GM12872 (cell line): ENCODE measurements around the gene C1QA.

Source experiments
- TF ChIP-seq, protein P1 (sequence below): IDR thresholded peaks from 3 replicates; pipeline ENCODE4 v1.5.1; 2011; ENCODE audit warnings: low read depth, mild to moderate bottlenecking, low read length, moderate library complexity; ENCODE audit not compliant: insufficient read depth

Gene C1QA

DNA sequence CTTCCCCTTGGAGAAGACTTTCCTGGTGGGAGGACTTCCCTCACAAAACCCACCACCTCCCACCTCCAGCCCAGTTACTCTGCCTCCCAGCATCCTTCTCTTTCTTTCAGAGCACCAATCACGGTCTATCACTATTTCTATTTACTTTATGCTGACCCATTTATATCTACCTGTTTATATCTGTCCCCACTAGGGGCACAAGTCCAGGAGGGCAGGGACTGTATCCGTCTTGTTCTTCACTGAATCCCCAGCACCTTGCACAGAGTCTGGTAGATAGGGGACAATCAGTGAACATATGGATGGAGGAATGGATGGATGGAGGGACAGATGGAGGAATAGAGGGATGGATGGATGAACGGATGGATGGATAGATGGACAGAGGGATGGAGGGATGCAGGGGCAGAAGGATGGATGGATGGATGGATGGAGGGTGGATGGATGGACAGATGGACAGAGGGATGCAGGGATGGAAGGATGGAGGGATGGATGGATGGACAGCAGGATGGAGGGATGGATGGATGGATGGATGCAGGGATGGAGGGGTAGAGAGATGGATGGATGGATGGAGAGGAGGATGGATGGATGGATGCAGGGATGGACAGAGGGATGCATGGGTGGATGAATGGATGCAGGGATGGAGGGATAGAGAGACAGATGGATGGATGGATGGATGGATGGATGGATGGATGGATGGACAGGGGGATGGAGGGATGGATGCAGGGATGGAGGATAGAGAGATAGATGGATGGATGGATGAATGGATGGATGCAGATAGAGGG lies 22.1 kb downstream of the C1QA start:
- TF ChIP-seq, protein P1, sequence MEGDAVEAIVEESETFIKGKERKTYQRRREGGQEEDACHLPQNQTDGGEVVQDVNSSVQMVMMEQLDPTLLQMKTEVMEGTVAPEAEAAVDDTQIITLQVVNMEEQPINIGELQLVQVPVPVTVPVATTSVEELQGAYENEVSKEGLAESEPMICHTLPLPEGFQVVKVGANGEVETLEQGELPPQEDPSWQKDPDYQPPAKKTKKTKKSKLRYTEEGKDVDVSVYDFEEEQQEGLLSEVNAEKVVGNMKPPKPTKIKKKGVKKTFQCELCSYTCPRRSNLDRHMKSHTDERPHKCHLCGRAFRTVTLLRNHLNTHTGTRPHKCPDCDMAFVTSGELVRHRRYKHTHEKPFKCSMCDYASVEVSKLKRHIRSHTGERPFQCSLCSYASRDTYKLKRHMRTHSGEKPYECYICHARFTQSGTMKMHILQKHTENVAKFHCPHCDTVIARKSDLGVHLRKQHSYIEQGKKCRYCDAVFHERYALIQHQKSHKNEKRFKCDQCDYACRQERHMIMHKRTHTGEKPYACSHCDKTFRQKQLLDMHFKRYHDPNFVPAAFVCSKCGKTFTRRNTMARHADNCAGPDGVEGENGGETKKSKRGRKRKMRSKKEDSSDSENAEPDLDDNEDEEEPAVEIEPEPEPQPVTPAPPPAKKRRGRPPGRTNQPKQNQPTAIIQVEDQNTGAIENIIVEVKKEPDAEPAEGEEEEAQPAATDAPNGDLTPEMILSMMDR, result peak; percentile 8; the same call in 1 of the 3 replicates

DNA sequence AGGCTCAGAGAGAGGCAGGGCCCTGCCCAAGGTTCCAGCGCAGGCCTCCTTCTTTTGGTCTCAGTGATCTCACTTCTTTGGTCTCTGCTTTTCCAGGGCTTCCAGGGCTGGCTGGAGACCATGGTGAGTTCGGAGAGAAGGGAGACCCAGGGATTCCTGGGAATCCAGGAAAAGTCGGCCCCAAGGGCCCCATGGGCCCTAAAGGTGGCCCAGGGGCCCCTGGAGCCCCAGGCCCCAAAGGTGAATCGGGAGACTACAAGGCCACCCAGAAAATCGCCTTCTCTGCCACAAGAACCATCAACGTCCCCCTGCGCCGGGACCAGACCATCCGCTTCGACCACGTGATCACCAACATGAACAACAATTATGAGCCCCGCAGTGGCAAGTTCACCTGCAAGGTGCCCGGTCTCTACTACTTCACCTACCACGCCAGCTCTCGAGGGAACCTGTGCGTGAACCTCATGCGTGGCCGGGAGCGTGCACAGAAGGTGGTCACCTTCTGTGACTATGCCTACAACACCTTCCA lies 24.4 kb downstream of the C1QA start:
- TF ChIP-seq, protein P1, result no peak

DNA sequence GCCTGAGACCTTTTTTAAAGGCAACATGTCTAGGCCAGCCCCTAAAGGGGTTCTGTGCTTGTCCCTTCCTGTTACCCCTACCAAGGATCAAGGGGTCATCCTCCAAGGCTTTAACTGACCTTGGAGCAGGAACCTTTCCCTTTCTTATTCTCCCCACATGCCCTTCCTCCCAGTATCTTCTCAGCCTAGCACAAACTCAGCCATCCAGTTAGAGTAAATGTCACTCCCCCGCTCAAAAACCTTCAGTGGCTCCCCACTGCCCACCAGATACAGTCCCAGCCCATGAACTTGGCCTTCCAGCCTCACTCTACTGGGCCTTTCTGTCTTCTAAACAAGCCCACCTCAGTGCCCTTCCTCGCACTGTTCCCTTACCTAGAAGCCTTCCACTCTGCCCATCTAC lies 25.5 kb downstream of the C1QA start:
- TF ChIP-seq, protein P1, result no peak

DNA sequence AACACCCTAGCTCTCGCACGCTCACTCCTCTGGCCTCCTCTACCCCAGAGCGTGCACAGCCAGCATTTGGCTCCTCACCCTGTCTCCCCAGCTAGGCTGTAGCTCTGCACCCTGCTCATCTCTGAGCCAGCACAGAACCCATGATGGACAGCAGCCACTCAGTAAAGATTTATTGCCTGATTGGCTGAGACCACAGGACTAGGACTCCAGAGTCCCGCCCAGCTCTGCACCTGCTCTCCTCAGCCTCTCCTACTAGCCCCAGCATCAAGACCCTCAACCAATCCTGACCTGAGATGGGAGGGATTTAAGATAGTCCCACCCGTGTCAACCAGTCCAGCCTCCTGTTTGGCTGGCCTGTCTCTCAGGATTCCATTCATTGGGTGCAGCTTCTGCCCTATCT lies 25.9 kb downstream of the C1QA start:
- TF ChIP-seq, protein P1, result no peak

DNA sequence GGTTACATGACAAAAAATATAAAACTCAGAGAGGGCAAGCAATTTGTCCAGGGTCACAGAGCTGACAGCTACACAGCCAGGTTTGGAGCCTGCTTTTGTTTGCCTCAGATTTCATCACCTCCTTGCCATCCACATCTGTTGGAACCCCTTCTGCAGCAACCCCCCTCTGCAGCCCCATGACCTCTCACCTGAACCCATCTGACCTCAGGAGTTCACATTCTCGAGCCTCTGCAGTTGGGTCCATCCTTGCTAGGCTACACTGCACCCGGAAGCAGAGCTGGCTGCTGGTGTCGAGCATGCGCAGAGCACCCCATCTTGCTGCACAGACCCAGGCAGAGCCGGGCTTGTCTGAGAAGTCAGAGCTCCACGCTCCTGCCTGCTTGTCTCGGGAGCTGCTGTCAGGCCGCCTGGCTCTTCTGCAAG lies 26.6 kb downstream of the C1QA start:
- TF ChIP-seq, protein P1, result no peak

DNA sequence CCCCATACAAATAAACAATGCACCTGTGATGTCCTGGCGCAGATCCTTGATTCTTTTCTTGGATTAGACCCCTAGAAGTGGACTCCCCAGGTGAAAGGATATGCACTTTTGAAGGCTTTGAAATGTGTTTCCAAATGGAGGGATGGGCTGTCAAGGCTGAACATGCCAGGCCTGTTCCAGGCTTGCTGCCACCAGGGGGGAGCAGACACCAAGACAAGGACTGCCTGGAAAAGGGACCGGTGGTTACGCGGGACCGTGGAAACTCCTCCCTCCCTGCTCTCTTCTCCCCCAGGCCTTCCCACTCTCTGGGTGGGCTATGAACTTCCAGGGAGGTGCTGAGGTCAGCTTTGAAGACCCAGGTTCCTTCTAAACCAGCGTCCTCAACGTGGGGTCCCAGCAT lies 29.3 kb downstream of the C1QA start:
- TF ChIP-seq, protein P1, result peak; percentile 31; the same call in 2 of the 3 replicates

DNA sequence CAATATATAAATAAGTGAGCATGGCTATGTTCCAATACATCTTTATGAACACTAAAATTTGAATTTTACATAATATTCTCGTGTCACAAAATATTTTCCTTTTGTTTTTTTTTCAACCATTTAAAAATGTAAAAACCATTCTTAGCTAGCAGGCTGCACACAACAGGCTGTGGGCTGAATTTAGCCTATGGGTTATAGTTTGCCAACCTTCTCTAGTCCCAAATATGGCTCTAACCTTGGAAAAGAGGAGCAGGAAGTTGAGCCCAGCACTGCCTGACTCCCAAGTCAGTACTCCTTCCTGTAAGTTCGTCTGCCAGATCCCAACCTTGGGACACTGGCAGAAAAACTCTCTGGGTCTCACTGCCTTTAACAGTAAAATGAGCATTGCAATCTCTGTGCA lies 30.0 kb downstream of the C1QA start:
- TF ChIP-seq, protein P1, result no peak
